HG03025 (cell line): ENCODE data around the gene GEN1.
A peak's percentile ranks its signal among the peaks of the same experiment; 100 is the strongest.

Experiments
- ATAC-seq: cut with Tn5 transposase; IDR thresholded peaks from one replicate; pipeline ENCODE4 v1.9.1; 2021; ENCODE audit warnings: mild to moderate bottlenecking, moderate library complexity; ENCODE audit not compliant: unreplicated experiment, low FRiP score

GEN1 gene

DNA sequence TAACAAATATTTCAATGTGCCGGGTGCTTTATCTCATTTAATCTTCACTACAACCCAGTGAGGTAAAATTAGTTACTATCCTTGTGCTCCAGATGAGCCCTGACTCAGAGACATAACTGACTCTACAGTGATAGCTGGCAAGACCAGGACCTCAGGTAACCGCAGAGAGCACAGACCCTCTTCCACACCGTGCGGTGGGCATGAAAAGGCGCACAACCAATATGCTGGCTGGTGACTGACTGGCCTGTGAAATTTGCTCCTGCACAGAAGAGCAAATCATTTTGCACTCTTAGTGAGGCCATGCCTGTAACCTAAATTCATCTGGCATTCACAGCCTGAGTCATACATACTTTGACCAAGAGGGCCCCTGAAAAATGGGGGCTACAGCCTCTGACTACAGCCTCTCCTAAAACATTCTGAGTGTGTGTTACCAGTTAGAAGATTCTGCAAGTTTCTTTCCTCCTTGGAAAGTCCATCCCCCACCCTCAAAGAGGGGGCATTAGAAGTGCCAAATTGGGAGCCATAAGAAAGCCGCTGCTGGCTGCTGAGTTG, 39.9 kb downstream of the GEN1 start:
- no peak for ATAC-seq

DNA sequence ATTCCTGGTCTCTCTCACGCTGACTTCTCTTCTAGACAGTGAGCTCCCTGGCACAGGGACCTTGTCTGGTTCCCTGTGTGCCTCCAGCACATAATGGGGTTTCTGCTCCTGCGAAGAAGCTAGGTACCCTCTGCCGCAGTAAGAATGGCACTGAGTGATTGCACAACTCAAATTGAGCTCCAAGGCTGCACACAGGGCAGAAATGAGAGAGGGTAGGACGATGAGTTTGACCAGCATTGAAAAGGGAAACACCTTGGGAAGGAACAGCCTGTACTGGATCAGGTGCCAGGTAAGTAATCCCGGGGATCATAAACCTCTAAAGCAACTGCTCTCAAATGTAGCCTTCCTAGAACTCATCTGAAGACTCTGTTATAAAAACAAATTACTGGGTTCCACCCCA, 41.4 kb downstream of the GEN1 start:
- no peak for ATAC-seq

DNA sequence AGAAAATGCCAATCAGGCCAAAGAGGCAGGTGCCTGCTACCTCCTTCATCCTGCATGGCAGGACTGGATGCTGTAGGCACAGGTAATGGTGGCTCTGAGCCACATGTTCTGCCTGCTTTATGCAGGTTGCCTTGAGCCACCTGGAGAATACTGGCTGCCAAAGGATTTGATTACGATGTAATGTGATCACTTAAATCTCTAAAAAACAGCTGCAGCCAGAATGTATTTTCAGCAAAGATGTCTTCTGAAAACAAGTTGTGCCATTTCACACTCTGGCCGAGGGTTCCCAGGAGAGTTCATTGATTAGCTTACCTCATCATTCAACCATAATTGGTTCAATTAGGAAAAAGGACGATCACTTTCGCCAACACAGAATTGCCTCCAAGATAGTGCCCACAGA, 44.4 kb downstream of the GEN1 start:
- no peak for ATAC-seq

DNA sequence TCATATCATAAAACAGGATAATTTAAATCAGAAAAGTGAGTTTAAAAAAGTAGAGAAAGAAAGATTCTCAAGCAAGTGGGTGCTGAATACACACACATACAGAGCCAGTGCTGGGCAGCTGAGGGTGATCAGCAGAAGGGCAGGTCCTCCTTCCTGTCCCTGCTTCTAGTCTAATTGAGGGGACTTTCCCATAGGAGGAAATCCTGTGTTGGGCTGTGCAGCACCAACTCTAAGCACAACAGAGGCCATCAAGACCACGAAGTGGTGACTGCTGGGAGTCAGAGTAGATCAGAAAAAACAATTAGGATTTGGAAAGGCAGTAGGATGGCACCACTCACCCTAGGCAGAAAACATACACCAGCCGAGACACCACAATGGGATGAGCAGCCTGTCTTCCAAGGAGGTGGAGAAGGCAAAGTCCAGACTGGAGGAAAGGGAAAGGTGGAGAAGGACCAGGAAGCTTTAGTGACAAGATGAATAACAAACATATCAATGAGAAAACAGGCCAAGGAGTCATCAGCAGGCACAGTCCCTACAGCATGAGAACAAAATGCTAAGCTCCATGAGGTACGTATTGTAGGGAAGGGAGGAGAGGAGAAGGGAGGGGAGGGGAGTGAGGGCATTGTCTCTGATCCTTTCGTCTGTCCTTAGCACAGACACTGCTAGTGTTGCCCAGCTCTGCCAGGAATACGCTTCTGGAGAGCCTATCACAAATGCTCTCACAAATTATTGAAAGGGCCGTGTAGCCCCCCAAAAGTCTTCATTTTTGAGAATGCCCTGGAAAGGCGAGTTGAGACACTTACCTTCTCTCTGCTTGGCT, 45.6 kb downstream of the GEN1 start:
- no peak for ATAC-seq

DNA sequence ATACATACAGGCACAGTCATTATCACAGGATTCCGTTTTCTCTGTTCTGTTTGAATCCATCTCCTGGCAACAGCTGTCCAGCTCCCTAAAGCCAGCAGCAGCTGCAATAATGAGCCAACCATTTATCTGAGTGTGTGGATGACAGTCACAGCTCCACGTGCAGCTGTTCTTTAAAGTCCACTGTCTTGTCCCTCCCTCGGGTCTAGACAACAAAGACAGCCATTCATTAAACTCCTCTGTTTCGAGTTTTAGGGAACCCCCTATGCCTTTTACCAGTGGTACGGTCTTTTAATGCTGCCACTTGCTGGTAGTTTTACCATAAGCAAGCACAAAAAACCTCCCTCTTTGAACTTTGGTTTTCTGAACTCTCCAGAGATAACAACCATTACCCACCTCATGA, 46.3 kb downstream of the GEN1 start:
- no peak for ATAC-seq

DNA sequence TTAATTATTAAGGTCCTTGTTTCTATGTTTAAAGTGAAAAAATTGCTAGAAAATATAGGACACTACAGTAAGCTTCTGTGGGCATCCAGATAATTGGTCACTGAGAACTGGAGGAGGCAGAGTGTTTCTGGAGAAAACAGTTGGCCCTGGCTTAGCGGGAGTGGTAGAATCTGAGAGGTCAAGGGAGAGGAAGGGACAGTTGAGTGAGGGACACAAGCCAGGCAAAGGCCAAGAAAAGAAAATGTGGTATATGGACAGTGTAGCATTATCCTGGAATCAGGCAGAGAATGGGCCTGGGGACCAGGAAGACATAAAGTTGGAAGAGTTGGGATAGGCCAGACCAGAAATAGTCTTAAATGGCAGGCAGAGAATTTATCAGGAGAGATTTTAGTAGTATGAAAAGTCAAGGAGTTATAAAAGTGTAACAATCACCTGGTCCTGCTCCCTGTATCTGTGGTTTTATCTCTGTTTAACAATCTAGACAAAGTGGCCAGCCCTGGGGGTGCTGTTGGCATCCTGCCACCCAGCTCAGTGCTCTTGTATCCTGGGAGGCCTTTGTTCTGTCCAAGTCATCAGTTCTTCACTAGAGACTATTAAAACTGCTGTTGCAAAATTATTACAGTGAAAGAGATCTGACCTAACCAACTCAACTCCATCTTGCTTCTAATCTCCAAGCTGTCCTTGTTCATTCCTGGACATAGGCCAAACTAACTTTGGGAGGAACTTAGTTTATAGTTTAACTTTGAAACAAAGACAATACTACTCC, 46.9 kb downstream of the GEN1 start:
- ATAC-seq: no peak

DNA sequence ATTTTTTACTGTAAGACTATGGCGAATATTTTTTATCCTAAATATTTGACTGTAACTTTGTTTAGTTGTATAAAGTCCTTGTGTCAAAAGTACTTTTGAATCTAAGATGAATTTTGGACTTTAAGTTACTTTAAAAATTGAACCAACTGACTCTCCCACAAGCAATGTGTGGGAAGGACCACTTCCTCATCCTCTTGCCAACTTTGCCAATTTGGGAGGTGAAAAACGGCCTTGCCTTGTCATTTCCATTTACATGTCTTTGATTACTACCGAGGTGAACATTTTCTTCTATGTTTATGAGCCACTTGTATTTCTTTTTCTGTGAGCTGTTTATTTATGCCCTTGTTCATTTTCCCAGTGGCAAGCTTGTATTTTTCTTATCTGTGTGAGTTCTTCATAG, 49.6 kb downstream of the GEN1 start:
- ATAC-seq: no peak

DNA sequence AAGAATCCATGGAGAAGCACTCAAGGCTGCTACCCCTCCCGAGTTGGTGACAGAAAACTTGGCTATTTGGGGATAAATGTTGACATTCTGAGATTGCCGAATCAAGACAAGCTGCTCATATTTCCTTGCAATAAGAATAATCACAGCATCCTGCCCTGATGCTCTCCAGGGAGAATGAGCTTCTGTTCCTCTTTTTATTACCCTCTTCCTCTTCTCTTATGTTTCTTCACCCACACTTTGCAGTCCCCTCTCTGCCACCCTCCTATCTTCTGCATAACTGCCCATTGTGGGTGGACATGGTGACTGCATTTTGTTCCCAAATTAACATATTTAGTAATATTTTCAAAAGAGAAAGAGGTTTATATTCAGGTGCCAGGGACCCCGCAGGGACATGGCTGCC, 50.4 kb downstream of the GEN1 start:
- peak; percentile 55 for ATAC-seq

DNA sequence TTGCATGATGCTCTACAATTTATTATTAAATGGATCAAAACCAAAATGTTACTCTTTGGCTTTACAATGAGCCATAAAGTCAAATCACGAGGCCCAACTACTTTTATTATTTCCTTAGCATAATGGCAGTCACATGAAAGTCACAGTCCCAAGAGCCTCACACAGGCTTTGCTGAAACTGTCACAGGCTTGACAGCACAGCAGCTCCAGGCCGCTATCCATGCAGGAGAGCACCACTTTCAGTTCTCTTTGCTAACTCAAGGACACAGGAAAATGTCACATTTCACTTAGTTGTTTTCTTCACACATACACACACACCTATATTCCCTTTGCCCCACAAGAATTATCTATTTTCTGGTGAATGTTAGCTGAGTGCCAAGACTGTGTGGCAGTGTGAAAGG, 51.2 kb downstream of the GEN1 start:
- ATAC-seq: no peak

DNA sequence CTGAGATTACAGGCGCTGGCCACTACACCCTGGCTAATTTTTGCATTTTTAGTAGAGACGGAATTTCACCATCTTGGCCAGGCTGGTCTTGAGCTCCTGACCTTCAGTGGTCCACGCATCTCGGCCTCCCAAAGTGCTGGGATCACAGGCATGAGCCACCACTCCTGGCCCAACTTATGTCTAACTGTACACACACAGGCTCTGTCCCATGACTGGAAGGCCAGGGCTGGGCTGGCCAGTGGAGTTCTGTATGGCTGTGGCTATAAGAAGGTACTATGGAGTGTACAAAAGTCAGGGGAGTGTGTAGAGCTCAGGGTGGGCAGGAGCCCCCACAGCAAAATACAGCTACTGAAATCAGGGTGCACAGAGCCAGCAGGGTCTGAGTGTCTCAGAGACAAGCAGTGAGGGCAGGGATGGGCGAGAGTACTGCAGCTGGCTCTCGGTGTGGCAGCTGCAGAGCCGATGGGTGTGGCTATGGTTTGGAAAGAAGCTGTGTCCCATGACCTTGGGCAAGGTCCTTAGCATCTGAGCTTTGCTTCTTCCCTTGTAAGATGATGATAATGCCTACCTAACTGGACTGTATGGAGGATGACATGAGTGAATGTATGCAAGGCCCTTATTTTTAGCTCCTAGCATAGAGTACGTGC, 51.9 kb downstream of the GEN1 start:
- no peak for ATAC-seq

DNA sequence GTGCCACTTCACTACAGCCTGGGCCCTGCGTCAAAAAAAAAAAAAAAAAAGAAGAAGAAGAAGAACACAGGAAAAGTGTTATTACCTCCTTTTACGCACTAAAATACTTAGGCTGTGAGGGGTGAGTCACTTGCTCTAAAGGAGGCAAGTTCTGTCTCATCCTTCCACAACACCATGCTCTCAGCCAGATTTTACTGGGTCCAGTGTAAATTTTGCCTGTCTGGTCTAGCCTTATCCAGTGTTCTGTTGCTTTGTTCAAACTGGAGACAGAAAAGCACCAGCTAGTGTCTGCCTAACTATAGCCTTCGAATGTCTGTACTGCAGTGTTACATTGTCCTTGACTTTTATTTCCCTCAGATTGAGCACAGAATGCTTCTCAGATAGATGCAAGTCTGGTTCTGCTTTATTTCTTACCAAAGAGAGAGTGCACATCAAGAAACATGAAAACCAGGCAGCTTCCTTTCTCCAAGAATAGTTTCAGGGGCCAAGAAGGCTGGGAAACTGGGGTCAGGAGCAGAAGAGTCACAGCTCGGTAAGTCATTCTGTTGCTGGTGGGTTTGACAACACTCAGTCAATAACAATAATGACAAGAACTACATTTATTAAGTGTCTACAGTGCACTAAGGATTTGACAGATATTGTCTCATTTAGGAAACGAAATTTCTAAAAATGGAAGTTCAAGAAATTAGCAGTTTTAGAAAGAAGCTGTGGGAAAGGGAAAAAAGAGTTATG, 59.2 kb downstream of the GEN1 start:
- ATAC-seq: peak; percentile 34

DNA sequence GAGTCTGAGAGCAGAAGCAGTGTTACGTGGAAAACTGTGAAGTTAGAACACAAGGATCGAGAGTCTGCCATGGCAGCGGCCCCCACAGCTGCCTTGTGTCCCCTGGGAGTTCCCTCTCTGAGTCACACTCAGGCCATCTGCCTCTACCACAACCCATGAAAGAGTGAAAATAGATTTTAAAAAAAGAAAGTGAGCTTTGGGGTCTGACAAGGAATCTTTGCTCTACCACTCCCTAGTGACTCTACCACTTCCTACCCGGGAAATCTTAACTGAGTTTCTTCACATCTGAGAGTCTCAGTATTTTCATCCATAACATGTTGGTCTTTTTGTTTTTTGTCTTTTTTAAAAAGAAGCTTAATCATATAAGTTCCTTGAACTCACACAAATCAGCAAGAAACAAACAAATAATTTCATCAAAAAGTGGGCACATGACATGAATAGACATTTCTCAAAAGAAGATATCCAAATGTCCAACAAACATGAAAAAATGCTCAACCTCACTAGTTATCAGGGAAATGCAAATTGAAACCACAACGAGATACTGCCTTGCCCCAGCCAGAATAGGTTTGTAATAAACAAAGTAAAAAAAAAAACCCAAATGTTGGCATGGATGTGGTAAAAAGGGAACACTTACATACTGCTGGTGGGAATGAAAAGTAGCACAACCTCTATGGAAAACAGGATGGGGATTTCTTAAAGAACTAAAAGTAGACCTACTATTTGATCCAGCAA, 60.0 kb downstream of the GEN1 start:
- ATAC-seq: peak; percentile 82

DNA sequence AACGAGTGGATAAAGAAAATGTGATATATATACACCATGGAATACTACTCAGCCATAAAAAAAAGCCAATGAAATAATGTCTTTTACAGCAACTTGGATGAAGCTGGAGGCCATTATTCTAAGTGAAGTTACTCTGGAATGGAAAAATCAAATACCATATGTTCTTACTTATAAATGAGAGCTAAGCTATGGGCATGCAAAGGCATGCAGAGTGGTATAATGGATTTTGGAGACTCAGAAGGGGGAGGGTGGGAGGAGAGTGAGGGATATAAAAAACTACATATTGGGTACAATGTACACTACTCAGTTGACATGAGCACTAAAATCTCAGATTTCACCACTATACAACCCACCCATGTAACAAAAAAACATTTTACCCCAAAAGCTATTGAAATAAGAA, 60.7 kb downstream of the GEN1 start:
- no peak for ATAC-seq

DNA sequence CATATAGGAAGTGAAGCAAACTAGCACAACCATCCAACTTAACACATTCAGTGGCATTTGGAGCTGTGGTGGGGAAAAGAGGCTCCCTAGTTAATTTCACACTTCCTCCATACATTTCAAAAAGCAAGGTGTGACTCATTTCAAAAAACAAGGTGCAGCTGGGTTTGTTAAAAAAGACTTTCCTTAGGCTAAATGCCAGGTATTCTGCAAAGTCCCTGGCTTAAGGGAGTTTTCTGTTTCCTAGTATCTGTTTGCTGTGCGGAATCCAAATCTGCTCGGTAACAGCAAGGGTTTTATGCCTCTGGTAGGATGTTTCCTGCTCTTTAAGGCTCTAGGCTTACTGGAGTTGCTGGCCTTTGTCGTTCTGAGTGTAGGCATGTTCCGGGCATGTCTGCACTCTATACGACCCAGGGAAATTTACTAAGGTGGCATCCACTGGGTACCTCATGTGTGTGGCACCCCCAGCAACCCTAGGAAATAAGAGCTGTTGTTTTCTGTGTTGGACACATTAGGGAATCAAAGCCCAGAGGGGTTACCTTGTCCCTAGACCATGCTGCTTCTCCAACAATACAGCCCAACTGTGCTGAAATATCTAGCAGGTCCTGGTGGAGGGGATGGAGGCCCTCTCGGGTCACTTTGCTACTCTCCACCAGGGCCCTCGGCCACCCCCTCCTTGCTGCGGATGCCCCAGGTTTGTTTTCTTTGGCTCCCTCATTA, 61.7 kb downstream of the GEN1 start:
- ATAC-seq: no peak

DNA sequence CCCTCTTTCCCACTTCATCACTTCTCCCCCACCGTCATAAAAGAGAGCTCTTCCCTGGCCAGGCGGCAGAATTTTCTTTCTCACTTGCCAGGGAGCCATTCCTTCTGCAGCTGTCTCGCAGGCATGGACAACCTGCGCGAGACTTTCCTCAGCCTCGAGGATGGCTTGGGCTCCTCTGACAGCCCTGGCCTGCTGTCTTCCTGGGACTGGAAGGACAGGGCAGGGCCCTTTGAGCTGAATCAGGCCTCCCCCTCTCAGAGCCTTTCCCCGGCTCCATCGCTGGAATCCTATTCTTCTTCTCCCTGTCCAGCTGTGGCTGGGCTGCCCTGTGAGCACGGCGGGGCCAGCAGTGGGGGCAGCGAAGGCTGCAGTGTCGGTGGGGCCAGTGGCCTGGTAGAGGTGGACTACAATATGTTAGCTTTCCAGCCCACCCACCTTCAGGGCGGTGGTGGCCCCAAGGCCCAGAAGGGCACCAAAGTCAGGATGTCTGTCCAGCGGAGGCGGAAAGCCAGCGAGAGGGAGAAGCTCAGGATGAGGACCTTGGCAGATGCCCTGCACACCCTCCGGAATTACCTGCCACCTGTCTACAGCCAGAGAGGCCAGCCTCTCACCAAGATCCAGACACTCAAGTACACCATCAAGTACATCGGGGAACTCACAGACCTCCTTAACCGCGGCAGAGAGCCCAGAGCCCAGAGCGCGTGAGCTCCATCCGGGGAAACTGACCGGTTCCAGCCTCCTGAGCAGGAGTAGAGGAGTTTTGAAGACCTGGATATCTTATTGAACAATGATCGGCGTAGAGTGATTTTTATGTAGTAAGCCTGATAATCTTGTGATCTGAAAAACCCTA, 62.7 kb downstream of the GEN1 start, which contains the start of gene MSGN1:
MSGN1 (plus strand) TSS at position 65 of the 850 bp plus-strand sequence; CDS start at position 124, 59 bp downstream.
- no peak for ATAC-seq

DNA sequence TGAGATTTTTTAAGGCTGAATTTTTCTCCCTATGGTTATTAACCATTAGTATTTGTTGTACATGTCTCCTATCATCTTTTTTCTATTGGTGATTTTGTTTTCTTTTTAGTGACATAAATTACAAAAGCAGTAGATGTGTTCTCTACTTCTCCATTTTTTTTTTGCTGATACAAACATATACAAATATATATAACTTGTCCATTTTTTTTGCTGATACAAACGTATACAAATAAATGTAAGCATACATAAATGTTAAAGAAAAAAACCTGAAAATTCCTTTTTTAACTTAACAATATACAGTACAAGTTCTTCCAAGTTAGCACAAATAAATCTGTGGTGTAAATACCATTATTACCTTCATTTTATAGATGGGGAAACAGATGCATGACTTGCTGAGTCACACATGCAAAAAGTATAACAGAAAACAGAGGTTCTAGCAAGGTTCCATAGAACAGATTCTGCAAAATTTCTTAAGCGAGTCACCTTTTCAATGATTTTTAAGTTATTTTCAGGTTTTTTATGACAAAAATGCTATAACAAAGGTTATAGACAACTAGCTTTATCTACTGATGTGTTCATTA, 64.4 kb downstream of the GEN1 start:
- no peak for ATAC-seq

DNA sequence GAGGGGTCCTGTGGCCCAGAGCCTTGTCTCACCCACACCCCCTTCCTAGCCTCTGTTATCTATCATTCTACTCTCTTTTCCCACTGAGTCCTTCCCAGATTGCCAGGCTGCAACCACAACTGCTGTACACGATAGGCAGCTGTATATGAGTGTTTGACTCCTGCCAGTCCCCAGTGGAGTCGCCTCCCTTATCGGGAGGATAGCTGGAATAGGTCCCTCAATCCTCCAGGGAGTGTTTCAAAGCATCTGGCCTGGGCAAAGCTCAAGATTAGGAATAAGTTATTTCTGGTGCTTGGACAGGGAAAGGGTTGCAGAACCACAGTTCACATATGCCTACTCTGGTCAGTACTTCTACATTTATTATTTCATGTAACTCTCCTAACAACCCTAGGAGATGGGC, 67.1 kb downstream of the GEN1 start:
- no peak for ATAC-seq
